Progenitor cell of endocrine pancreas (in vitro differentiated cells): Measurements from ENCODE around the gene EDN3. TPM values are rescaled to one million over a fixed set of nuclear protein-coding genes. Genes with fewer than 3 reads are reported as not detected.

ENCODE experiments used
- DNase-seq: peaks from one replicate; pipeline ENCODE4 v3.0.0; 2021; ENCODE audit warnings: low spot score; ENCODE audit not compliant: unreplicated experiment
- H3K27ac Mint-ChIP-seq: 2 replicates; pipeline ENCODE4 v1.8.0; 2021; ENCODE audit warnings: mild to moderate bottlenecking, moderate library complexity, mixed read lengths
- H3K27me3 Mint-ChIP-seq: 2 replicates; pipeline ENCODE4 v1.8.0; 2021; ENCODE audit warnings: mixed read lengths
- H3K36me3 Mint-ChIP-seq: 2 replicates; pipeline ENCODE4 v1.8.0; 2022; ENCODE audit warnings: mixed read lengths; ENCODE audit not compliant: insufficient read depth
- H3K4me1 Mint-ChIP-seq: 2 replicates; pipeline ENCODE4 v1.8.0; 2021; ENCODE audit warnings: low read depth, mixed read lengths
- H3K4me3 Mint-ChIP-seq: 2 replicates; pipeline ENCODE4 v1.8.0; 2021; ENCODE audit warnings: low read depth, mild to moderate bottlenecking, moderate library complexity, mixed read lengths
- H3K9me3 Mint-ChIP-seq: 2 replicates; pipeline ENCODE4 v1.8.0; 2021; ENCODE audit warnings: low read depth, mixed read lengths
- CTCF ChIP-seq: fragments of 200-600 bp; sonication (generic); IDR thresholded peaks from one replicate; pipeline ENCODE4 v1.5.0; 2021; ENCODE audit warnings: antibody characterized with exemption, mild to moderate bottlenecking; ENCODE audit not compliant: unreplicated experiment
- total RNA-seq: library from RNA; stranded (reverse); gene quantifications from 2 replicates; pipeline ENCODE4 v1.2.1, GENCODE V29; 2021

EDN3 gene
- total RNA-seq, 1 donor from 2014 or later = 3.6 TPM

- no peak for DNase-seq
- Mint-ChIP-seq H3K36me3 (no peaks in the 10 kb centered on the region), H3K4me1 (no peaks in the 10 kb centered on the region), H3K4me3 (no peak overlapping the region), H3K9me3 (peaks cover 5% of the 10 kb centered on the region), H3K27me3 (peaks cover 41% of the 10 kb centered on the region), H3K27ac (no peak overlapping the region)
- no peak for TF ChIP-seq CTCF
These were observed 41.9 kb downstream of the EDN3 start for GRCh38 chr20:59342023-59342957.

- Mint-ChIP-seq H3K27me3 (peaks cover 41% of the 10 kb centered on the region), H3K36me3 (no peaks in the 10 kb centered on the region), H3K4me3 (no peak overlapping the region), H3K9me3 (peaks cover 8% of the 10 kb centered on the region), H3K4me1 (peaks cover 5% of the 10 kb centered on the region), H3K27ac (no peak overlapping the region)
- no peak for TF ChIP-seq CTCF
- DNase-seq = no peak
These were observed 45.6 kb downstream of the EDN3 start for GRCh38 chr20:59346061-59346460.

- no peak for TF ChIP-seq CTCF
- DNase-seq = no peak
- no peak overlapping the region for H3K27ac Mint-ChIP-seq
- peaks cover 6% of the 10 kb centered on the region for H3K9me3 Mint-ChIP-seq
- no peak overlapping the region for H3K4me3 Mint-ChIP-seq
- no peaks in the 10 kb centered on the region for H3K36me3 Mint-ChIP-seq
- H3K27me3 Mint-ChIP-seq = peaks cover 56% of the 10 kb centered on the region
- H3K4me1 Mint-ChIP-seq = peaks cover 6% of the 10 kb centered on the region
These were observed 48.9 kb downstream of the EDN3 start for GRCh38 chr20:59349277-59349676.

GRCh38 chr20:59350330-59351156 lies 50.1 kb downstream of the EDN3 start:
- H3K4me1 Mint-ChIP-seq = peaks cover 6% of the 10 kb centered on the region
- DNase-seq = no peak
- no peak overlapping the region for H3K4me3 Mint-ChIP-seq
- no peak overlapping the region for H3K27ac Mint-ChIP-seq
- no peaks in the 10 kb centered on the region for H3K36me3 Mint-ChIP-seq
- peaks cover 49% of the 10 kb centered on the region for H3K27me3 Mint-ChIP-seq
- TF ChIP-seq CTCF = no peak
- peaks cover 6% of the 10 kb centered on the region for H3K9me3 Mint-ChIP-seq
